Neural progenitor cell (in vitro differentiated cells): Measurements from ENCODE around the gene LGR5. TPM values are rescaled to one million over a fixed set of nuclear protein-coding genes. Genes with fewer than 3 reads are reported as not detected.

Experiments
- DNase-seq: peaks from one replicate; pipeline ENCODE4 v3.0.0-alpha.2; 2016; ENCODE audit warnings: low spot score
- H2AFZ ChIP-seq: fragments of 200-600 bp; sonication (generic); replicated peaks from 2 replicates; pipeline ENCODE4 v1.6.1; 2016; ENCODE audit warnings: antibody characterized with exemption
- H3F3A ChIP-seq: fragments of 200-600 bp; sonication (generic); 2 replicates; pipeline ENCODE4 v1.6.1; 2016; ENCODE audit warnings: antibody characterized with exemption, low read depth
- H3K27ac ChIP-seq: fragments of 200-600 bp; sonication (generic); 2 replicates; pipeline ENCODE4 v1.5.1; 2016; ENCODE audit warnings: mild to moderate bottlenecking
- H3K27me3 ChIP-seq: fragments of 200-600 bp; sonication (generic); 2 replicates; pipeline ENCODE4 v1.6.1; 2016; ENCODE audit warnings: mild to moderate bottlenecking, moderate library complexity
- H3K36me3 ChIP-seq: fragments of 200-600 bp; sonication (generic); 2 replicates; pipeline ENCODE4 v1.5.1; 2016
- H3K4me1 ChIP-seq: fragments of 200-600 bp; sonication (generic); 2 replicates; pipeline ENCODE4 v1.6.1; 2016; ENCODE audit warnings: mixed run types
- H3K4me2 ChIP-seq: fragments of 200-600 bp; sonication (generic); 2 replicates; pipeline ENCODE4 v1.6.1; 2016
- H3K4me3 ChIP-seq: fragments of 200-600 bp; sonication (generic); 2 replicates; pipeline ENCODE4 v1.5.1; 2016
- H3K79me2 ChIP-seq: fragments of 200-600 bp; sonication (generic); 2 replicates; pipeline ENCODE4 v1.6.1; 2016; ENCODE audit warnings: low read depth
- H3K9ac ChIP-seq: fragments of 200-600 bp; sonication (generic); 2 replicates; pipeline ENCODE4 v1.6.1; 2016
- H3K9me3 ChIP-seq: fragments of 200-600 bp; sonication (generic); 2 replicates; pipeline ENCODE4 v1.5.1; 2016; ENCODE audit warnings: low read depth
- H4K20me1 ChIP-seq: fragments of 200-600 bp; sonication (generic); 2 replicates; pipeline ENCODE4 v1.6.1; 2016; ENCODE audit warnings: low read depth
- H3K27ac Mint-ChIP-seq: 3 replicates; pipeline ENCODE4 v1.8.0; 2021; ENCODE audit warnings: mixed read lengths
- H3K27me3 Mint-ChIP-seq: 2 replicates; pipeline ENCODE4 v1.8.0; 2022; ENCODE audit warnings: low read depth, mild to moderate bottlenecking, inconsistent platforms, moderate library complexity, mixed read lengths; ENCODE audit not compliant: insufficient read depth
- H3K36me3 Mint-ChIP-seq: 3 replicates; pipeline ENCODE4 v1.8.0; 2021; ENCODE audit warnings: mixed read lengths
- H3K4me1 Mint-ChIP-seq: 3 replicates; pipeline ENCODE4 v1.8.0; 2021; ENCODE audit warnings: mixed read lengths
- H3K4me3 Mint-ChIP-seq: 3 replicates; pipeline ENCODE4 v1.8.0; 2021; ENCODE audit warnings: mild to moderate bottlenecking, moderate library complexity, mixed read lengths
- H3K9me3 Mint-ChIP-seq: 3 replicates; pipeline ENCODE4 v1.8.0; 2020; ENCODE audit warnings: mixed read lengths
- EZH2 ChIP-seq: fragments of 200-600 bp; sonication (generic); IDR thresholded peaks from 2 replicates; pipeline ENCODE4 v1.6.1; 2017; ENCODE audit warnings: antibody characterized with exemption, mild to moderate bottlenecking, moderate library complexity
- EZH2phosphoT487 ChIP-seq: fragments of 200-600 bp; sonication (generic); IDR thresholded peaks from 2 replicates; pipeline ENCODE4 v1.6.1; 2017; ENCODE audit warnings: antibody characterized with exemption
- total RNA-seq: library from RNA; depleted of rRNA; stranded (reverse); fragments of >200 nt; gene quantifications from 2 replicates; pipeline ENCODE4 v1.2.3, GENCODE V29; 2015; ENCODE audit warnings: low replicate concordance
- TF ChIP-seq, protein P1 (sequence below): fragments of 200-600 bp; sonication (generic); IDR thresholded peaks from 2 replicates; pipeline ENCODE4 v1.5.1; 2017; ENCODE audit warnings: antibody characterized with exemption, mild to moderate bottlenecking

LGR5 gene
- total RNA-seq, 1 donor from 2014 or later, result 1.4 TPM

DNA sequence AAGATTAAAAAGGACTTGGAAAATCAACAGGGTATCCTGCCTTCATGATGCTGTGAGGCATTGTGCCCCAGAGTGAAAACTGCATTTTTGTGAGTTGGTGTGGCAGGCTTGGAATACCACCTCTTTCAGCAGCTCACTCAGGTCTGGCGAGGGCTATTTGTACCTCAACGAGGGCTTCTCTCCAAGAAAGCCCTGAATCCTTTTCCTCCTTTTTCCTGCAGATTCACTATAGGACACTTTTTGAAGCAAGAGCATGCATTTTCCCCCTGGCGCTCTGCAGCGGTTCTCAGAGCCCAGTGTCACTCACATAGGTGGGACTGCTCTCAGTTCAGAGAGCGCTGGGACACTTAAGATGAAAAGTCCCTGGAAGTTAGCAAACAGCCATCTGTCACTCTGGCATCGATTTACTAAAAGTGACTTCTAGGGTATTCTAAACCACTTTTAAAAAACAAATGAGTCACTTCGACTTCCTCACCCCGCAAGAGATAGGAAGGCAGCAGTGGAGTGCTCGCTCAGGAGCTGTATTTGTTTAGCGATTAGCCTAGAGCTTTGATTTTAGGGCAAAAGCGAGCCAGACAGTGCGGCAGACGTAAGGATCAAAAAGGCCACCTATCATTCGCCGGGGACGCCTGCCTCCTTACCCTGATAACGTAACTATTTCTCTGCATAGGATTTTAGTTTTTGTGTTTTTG is 782 bp upstream of the LGR5 start:
- Histone ChIP-seq H3K79me2 (no peaks in the 10 kb centered on the region), H3K9me3 (no peaks in the 10 kb centered on the region), H3K4me2 (peak overlapping the region; percentile 98), H2AFZ (peak overlapping the region; percentile 94), H3K4me3 (peak overlapping the region; percentile 62), H4K20me1 (no peaks in the 10 kb centered on the region), H3K4me1 (peaks cover 16% of the 10 kb centered on the region), H3F3A (peaks cover 7% of the 10 kb centered on the region), H3K27me3 (peaks cover 71% of the 10 kb centered on the region), H3K36me3 (no peaks in the 10 kb centered on the region), H3K9ac (no peak overlapping the region), H3K27ac (no peak overlapping the region)
- Mint-ChIP-seq H3K27ac (peak overlapping the region; percentile 18), H3K27me3 (peaks cover 27% of the 10 kb centered on the region), H3K4me3 (peak overlapping the region; percentile 94), H3K9me3 (peaks cover 37% of the 10 kb centered on the region), H3K36me3 (peaks cover 13% of the 10 kb centered on the region), H3K4me1 (peaks cover 27% of the 10 kb centered on the region)
- TF ChIP-seq EZH2 (no peak), EZH2phosphoT487 (no peak)
- TF ChIP-seq, protein P1, sequence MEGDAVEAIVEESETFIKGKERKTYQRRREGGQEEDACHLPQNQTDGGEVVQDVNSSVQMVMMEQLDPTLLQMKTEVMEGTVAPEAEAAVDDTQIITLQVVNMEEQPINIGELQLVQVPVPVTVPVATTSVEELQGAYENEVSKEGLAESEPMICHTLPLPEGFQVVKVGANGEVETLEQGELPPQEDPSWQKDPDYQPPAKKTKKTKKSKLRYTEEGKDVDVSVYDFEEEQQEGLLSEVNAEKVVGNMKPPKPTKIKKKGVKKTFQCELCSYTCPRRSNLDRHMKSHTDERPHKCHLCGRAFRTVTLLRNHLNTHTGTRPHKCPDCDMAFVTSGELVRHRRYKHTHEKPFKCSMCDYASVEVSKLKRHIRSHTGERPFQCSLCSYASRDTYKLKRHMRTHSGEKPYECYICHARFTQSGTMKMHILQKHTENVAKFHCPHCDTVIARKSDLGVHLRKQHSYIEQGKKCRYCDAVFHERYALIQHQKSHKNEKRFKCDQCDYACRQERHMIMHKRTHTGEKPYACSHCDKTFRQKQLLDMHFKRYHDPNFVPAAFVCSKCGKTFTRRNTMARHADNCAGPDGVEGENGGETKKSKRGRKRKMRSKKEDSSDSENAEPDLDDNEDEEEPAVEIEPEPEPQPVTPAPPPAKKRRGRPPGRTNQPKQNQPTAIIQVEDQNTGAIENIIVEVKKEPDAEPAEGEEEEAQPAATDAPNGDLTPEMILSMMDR, result no peak
- peak; percentile 47 for DNase-seq

DNA sequence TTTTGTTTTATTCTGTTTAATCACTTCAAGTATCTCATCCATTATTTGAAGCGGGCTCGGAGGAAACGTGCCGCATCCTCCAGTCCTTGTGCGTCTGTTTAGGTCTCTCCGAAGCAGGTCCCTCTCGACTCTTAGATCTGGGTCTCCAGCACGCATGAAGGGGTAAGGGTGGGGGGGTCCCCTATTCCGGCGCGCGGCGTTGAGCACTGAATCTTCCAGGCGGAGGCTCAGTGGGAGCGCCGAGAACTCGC is 311 bp upstream of the LGR5 start:
- no peak for DNase-seq
- Histone ChIP-seq H2AFZ (peak overlapping the region; percentile 94), H3K4me2 (peak overlapping the region; percentile 98), H3K27ac (no peak overlapping the region), H3K36me3 (no peaks in the 10 kb centered on the region), H3K4me3 (peak overlapping the region; percentile 62), H4K20me1 (no peaks in the 10 kb centered on the region), H3F3A (peaks cover 7% of the 10 kb centered on the region), H3K9ac (no peak overlapping the region), H3K79me2 (no peaks in the 10 kb centered on the region), H3K27me3 (peaks cover 76% of the 10 kb centered on the region), H3K4me1 (peaks cover 16% of the 10 kb centered on the region), H3K9me3 (no peaks in the 10 kb centered on the region)
- Mint-ChIP-seq H3K9me3 (peaks cover 33% of the 10 kb centered on the region), H3K27ac (peak overlapping the region; percentile 18), H3K36me3 (peaks cover 13% of the 10 kb centered on the region), H3K27me3 (peaks cover 27% of the 10 kb centered on the region), H3K4me1 (peaks cover 27% of the 10 kb centered on the region), H3K4me3 (peak overlapping the region; percentile 94)
- TF ChIP-seq EZH2phosphoT487, result peak; percentile 0
- TF ChIP-seq, protein P1, result no peak
- no peak for TF ChIP-seq EZH2

DNA sequence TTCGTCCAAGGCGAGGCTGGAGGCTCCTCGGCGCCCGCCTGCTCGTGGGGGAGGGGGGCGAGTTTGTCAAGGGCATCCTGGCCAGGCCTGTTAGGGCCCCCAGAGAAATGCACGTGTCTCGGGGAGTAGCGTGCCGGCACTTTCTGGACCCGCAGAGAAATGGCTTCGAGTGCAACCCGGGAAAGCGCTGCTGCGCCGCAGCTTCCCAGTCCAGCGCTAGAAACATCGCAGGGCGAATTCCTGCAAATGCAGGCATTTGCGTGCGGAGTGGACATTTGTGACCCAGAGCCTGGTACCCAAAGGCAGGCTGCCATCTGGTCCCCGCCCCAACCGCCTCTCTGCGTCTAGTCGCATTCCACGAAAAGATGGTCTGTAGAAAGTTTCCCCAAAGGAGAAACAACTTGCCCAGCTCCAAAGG is 756 bp downstream of the LGR5 start:
- Mint-ChIP-seq H3K36me3 (peaks cover 12% of the 10 kb centered on the region), H3K4me1 (peaks cover 27% of the 10 kb centered on the region), H3K27me3 (peaks cover 26% of the 10 kb centered on the region), H3K4me3 (peak overlapping the region; percentile 94), H3K27ac (no peak overlapping the region), H3K9me3 (peaks cover 25% of the 10 kb centered on the region)
- H4K20me1 ChIP-seq, result no peaks in the 10 kb centered on the region
- peaks cover 7% of the 10 kb centered on the region for H3F3A ChIP-seq
- no peak overlapping the region for H3K9ac ChIP-seq
- no peaks in the 10 kb centered on the region for H3K79me2 ChIP-seq
- no peak overlapping the region for H3K27ac ChIP-seq
- TF ChIP-seq EZH2 (no peak), EZH2phosphoT487 (no peak)
- TF ChIP-seq, protein P1, result no peak
- H3K4me2 ChIP-seq, result peak overlapping the region; percentile 98
- H3K36me3 ChIP-seq, result no peaks in the 10 kb centered on the region
- H3K4me1 ChIP-seq, result peaks cover 16% of the 10 kb centered on the region
- DNase-seq, result peak; percentile 61
- peak overlapping the region; percentile 94 for H2AFZ ChIP-seq
- peak overlapping the region; percentile 62 for H3K4me3 ChIP-seq
- H3K27me3 ChIP-seq, result peaks cover 82% of the 10 kb centered on the region
- no peaks in the 10 kb centered on the region for H3K9me3 ChIP-seq
